ENCODE measurements around the gene DNAJB4. TPM values are rescaled to one million over a fixed set of nuclear protein-coding genes. Genes with fewer than 3 reads are reported as not detected.

Gene DNAJB4
- total and polyA plus RNA-seq, 2 of the 8 experiments (the other 6 are each of a cell fraction or from before 2014, with no cell fraction given) = 6.6 to 21.8 TPM

DNA sequence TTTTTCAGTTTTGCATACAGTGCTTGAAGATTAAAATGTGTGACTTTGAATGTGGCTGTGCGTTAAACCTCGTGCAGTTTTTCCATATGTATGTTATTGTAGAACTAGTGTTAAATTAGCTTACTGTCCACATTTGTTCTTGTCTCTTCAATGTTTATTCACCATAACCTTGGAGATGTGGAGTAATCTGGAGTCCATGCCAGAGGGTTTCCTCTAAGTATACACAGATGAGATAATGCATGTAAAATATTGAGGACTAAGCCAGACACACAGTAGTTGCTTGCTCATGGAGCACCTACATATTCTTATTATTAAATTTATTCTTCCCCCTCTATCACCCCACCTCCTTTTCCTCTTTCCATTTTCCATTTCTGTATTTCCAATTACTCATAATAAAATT is 33.3 kb downstream of the DNAJB4 start:
- H4K91ac ChIP-seq (replicated peaks; ENCODE audit: insufficient read length, low read length) = no peak overlapping the region
- no peak overlapping the region for H3K4ac ChIP-seq (replicated peaks; ENCODE audit: insufficient read length, low read depth, low read length)
- no peak overlapping the region for H3K4me3 ChIP-seq (ENCODE audit: extremely low read depth in 1 of 4, insufficient read depth in 2 of 4, low read depth in 3 of 4, low read length in 4 of 4)
- H2AK5ac ChIP-seq (ENCODE audit: low read depth, low read length) = no peak overlapping the region
- ChIA-PET CTCF (ENCODE audit: partially characterized antibody) (no interaction called here), POLR2A (ENCODE audit: partially characterized antibody) (no interaction called here)
- H3K23me2 ChIP-seq (ENCODE audit: low read depth, low read length) = no peaks in the 10 kb centered on the region
- H3K14ac ChIP-seq (ENCODE audit: insufficient read length) = no peak overlapping the region
- no peak overlapping the region for H2BK20ac ChIP-seq (ENCODE audit: low read length)
- no peak overlapping the region for H3K18ac ChIP-seq (ENCODE audit: extremely low read depth, low read length)
- no peak overlapping the region for H2BK120ac ChIP-seq (replicated peaks; ENCODE audit: low read depth, low read length)
- H4K5ac ChIP-seq (ENCODE audit: insufficient read length, low read depth, low read length) = no peak overlapping the region
- no peak overlapping the region for H2AFZ ChIP-seq (ENCODE audit: low read length)
- DNase-seq (ENCODE audit: low read depth in 1 of 2, low spot score in 2 of 2) = no peak
- FAIRE-seq = no peak
- no peak overlapping the region for H3K56ac ChIP-seq (replicated peaks; ENCODE audit: insufficient read length, low read depth, low read length)
- H3K4me2 ChIP-seq (ENCODE audit: insufficient read depth in 1 of 2, low read depth in 2 of 2, low read length in 2 of 2) = no peak overlapping the region
- H4K20me1 ChIP-seq (replicated peaks in 1 of 2; ENCODE audit: control insufficient read depth in 1 of 2, insufficient read depth in 2 of 2, low read length in 2 of 2) = no peaks in the 10 kb centered on the region
- no peaks in the 10 kb centered on the region for H3K9me3 ChIP-seq (ENCODE audit: insufficient read depth in 2 of 2, low read depth in 1 of 2, low read length in 1 of 2)
- TF ChIP-seq EP300 (IDR thresholded peaks at IDR 0.05; ENCODE audit: borderline replicate concordance in 1 of 2, low read depth in 2 of 2, low read length in 2 of 2) = no peak
- no peak for TF ChIP-seq BRCA1 (IDR thresholded peaks at IDR 0.05; ENCODE audit: low read depth, low read length)
- no peak for TF ChIP-seq CREB1 (IDR thresholded peaks at IDR 0.05)
- no peak for TF ChIP-seq GABPA (IDR thresholded peaks at IDR 0.05; ENCODE audit: borderline replicate concordance, insufficient read depth, low read length)
- no peak for TF ChIP-seq SIX5 (IDR thresholded peaks at IDR 0.05; ENCODE audit: low read depth, low read length)
- no peak for TF ChIP-seq KDM5A (IDR thresholded peaks at IDR 0.05; ENCODE audit: low read length)
- no peak for TF ChIP-seq CBX8 (IDR thresholded peaks at IDR 0.05; ENCODE audit: borderline replicate concordance, low read depth, low read length)
- no peak for TF ChIP-seq HDAC6 (IDR thresholded peaks at IDR 0.05; ENCODE audit: low read depth, low read length)
- H3K23ac ChIP-seq (ENCODE audit: insufficient read length) = no peak overlapping the region
- H2BK15ac ChIP-seq (ENCODE audit: low read length) = no peak overlapping the region
- H3K79me1 ChIP-seq (ENCODE audit: low read depth, low read length) = no peaks in the 10 kb centered on the region
- 98% methylated on average over 2 of the region's 2 CpGs; no CpG with 5 or more reads in 1 of the 2 experiments for WGBS, 2 experiments (ENCODE audit: extremely low coverage in 1 of 2, insufficient coverage in 1 of 2, insufficient read length in 1 of 2, insufficient replicate concordance in 2 of 2, low coverage in 1 of 2, low lambda C conversion rate in 2 of 2, missing lambda C conversion rate in 1 of 2)
- H2BK12ac ChIP-seq (ENCODE audit: low read depth, low read length) = no peak overlapping the region
- no peaks in the 10 kb centered on the region for H3K79me2 ChIP-seq (ENCODE audit: control insufficient read depth in 1 of 2, insufficient read depth in 2 of 2, low read length in 2 of 2)
- no peaks in the 10 kb centered on the region for H3K27me3 ChIP-seq (replicated peaks in 1 of 4; ENCODE audit: control insufficient read depth in 3 of 4, extremely low read depth in 1 of 4, insufficient read depth in 3 of 4, low read length in 3 of 4)
- H3K4me1 ChIP-seq (replicated peaks in 1 of 4; ENCODE audit: control insufficient read depth in 3 of 4, insufficient read depth in 4 of 4, low read length in 3 of 4) = no peaks in the 10 kb centered on the region
- H3K36me3 ChIP-seq (ENCODE audit: control insufficient read depth in 2 of 4, insufficient read depth in 4 of 4, low read length in 3 of 4) = no peaks in the 10 kb centered on the region
- no peak overlapping the region for H2BK5ac ChIP-seq (ENCODE audit: low read depth, low read length)
- H4K8ac ChIP-seq (ENCODE audit: extremely low read depth, insufficient read depth, low read length) = no peak overlapping the region
- no peak overlapping the region for H3K9ac ChIP-seq (replicated peaks in 1 of 4; ENCODE audit: extremely low read depth in 1 of 4, low read depth in 3 of 4, low read length in 3 of 4)
- no peak overlapping the region for H3K27ac ChIP-seq (ENCODE audit: low read depth, low read length)
